Measurements from ENCODE around the gene APH1A. TPM values are rescaled to one million over a fixed set of nuclear protein-coding genes. Genes with fewer than 3 reads are reported as not detected.

APH1A gene
- total and polyA plus RNA-seq, 2 of the 13 experiments (the other 11 are each of a cell fraction or from before 2014, with no cell fraction given), result 114 to 130 TPM

- TF ChIP-seq ZNF20 (CRISPR knock-in tag; IDR thresholded peaks at IDR 0.05) (no peak), DZIP1 (CRISPR knock-in tag; IDR thresholded peaks at IDR 0.05) (0 out of 2 replicates have a peak, but pooled peaks have one; percentile 63), ESRRA (CRISPR knock-in tag; IDR thresholded peaks at IDR 0.05; ENCODE audit: low read depth) (no peak), EEA1 (CRISPR knock-in tag; IDR thresholded peaks at IDR 0.05; ENCODE audit: borderline replicate concordance) (peak; percentile 44; the same call in 1 of the 2 replicates), ARNT2 (CRISPR knock-in tag; IDR thresholded peaks at IDR 0.05; ENCODE audit: low read depth) (no peak), PHF8 (CRISPR knock-in tag; IDR thresholded peaks at IDR 0.05) (peak; percentile 46), RXRA (CRISPR knock-in tag; IDR thresholded peaks at IDR 0.05) (peak; percentile 45; the same call in 1 of the 2 replicates), SIN3B (IDR thresholded peaks at IDR 0.05; ENCODE audit: low read length) (0 out of 2 replicates have a peak, but pooled peaks have one; percentile 47), ZNF574 (CRISPR knock-in tag; IDR thresholded peaks at IDR 0.05) (peak; percentile 37; the same call in 1 of the 2 replicates), ZBTB37 (CRISPR knock-in tag; IDR thresholded peaks at IDR 0.05) (no peak), ETV5 (CRISPR knock-in tag; IDR thresholded peaks at IDR 0.05; ENCODE audit: borderline replicate concordance) (no peak), PCBP1 (IDR thresholded peaks at IDR 0.05; ENCODE audit: borderline replicate concordance, low read depth, low read length) (0 out of 2 replicates have a peak, but pooled peaks have one; percentile 31), ZSCAN12 (CRISPR knock-in tag; IDR thresholded peaks at IDR 0.05) (no peak), ZFP36 (IDR thresholded peaks at IDR 0.05; ENCODE audit: borderline replicate concordance, low read depth, low read length, partially characterized antibody) (no peak), SUZ12 (IDR thresholded peaks at IDR 0.05; ENCODE audit: low read depth, low read length) (no peak), JUND (CRISPR knock-in tag; IDR thresholded peaks at IDR 0.05) (no peak), TEAD3 (CRISPR knock-in tag; optimal IDR thresholded peaks at IDR 0.05; ENCODE audit: borderline replicate concordance) (peak; percentile 26), ZNF235 (CRISPR knock-in tag; IDR thresholded peaks at IDR 0.05; ENCODE audit: borderline replicate concordance) (no peak), HOXD1 (CRISPR knock-in tag; IDR thresholded peaks at IDR 0.05) (no peak; the same call in 1 of the 2 replicates)
- TF ChIP-seq, protein P1, sequence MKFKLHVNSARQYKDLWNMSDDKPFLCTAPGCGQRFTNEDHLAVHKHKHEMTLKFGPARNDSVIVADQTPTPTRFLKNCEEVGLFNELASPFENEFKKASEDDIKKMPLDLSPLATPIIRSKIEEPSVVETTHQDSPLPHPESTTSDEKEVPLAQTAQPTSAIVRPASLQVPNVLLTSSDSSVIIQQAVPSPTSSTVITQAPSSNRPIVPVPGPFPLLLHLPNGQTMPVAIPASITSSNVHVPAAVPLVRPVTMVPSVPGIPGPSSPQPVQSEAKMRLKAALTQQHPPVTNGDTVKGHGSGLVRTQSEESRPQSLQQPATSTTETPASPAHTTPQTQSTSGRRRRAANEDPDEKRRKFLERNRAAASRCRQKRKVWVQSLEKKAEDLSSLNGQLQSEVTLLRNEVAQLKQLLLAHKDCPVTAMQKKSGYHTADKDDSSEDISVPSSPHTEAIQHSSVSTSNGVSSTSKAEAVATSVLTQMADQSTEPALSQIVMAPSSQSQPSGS (CRISPR knock-in tag; IDR thresholded peaks at IDR 0.05), result no peak; the same call in 1 of the 2 replicates
These were observed 34.1 kb downstream of the APH1A start (continued) for GRCh38 chr1:150234566-150235293.

All from HepG2 (cell line).